ENCODE measurements around the gene KCNJ14. TPM values are rescaled to one million over a fixed set of nuclear protein-coding genes. Genes with fewer than 3 reads are reported as not detected.

The KCNJ14 gene
- polyA plus RNA-seq, 3 donors = 0.09 to 0.56 TPM; not detected in 1

DNA sequence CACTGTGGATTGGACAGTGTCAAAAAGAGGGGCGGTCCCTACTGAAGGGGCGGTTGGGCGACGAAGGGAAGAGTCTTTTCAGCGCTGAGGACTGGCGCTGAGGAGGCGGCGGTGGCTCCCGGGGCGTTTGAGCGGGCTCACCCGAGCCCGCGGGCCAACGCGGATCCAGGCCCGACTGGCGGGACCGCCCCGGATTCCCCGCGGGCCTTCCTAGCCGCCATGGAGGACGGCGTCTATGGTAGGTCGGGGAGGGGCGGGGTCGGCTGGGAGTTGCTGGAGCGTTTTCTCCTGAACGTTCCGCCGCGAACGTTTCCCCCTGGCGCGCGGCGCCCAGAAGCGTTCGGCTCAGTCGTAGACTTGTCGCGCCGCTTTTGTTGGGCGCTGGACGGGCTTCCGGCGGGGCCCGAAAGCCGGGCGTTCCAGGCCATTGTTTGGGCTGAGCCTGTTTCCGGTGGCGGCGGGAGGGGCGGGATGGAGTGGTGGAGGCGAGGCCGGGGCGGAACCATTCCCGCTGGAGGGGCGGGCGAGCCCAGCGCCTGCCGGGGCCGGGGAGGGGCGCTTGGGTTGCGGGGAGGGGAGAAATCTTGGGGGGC is 14.0 kb downstream of the KCNJ14 start, which contains the start of gene CYTH2:
Gene CYTH2, plus strand, starts transcription at position 81 of the 593 bp plus-strand sequence. Its CDS starts 139 bp downstream, at position 220.
- peak within 1 kb of the TSS; percentile 84 for H2AFZ ChIP-seq (ENCODE audit: insufficient read depth, low read depth, low read length, poor library complexity, severe bottlenecking)
- Mint-ChIP-seq H3K4me1 (peaks cover 20% of the 10 kb centered on the region), H3K27ac (peak within 1 kb of the TSS; percentile 56 to 93 (median 85)), H3K36me3 (peaks cover 34 to 44% of the 10 kb centered on the region in 2 donors), H3K27me3 (ENCODE audit: low read depth in 3 of 3) (peaks cover 1 to 3% (median 2%) of the 10 kb centered on the region in 3 donors), H3K9me3 (no peaks in the 10 kb centered on the region), H3K4me3 (peak within 1 kb of the TSS; percentile 78 to 88)
- H3K9me3 ChIP-seq (replicated peaks in 1 of 2; ENCODE audit: control insufficient read depth in 1 of 2, insufficient read depth in 1 of 2, low read length in 2 of 2) = no peaks in the 10 kb centered on the region
- TF ChIP-seq, protein P1, sequence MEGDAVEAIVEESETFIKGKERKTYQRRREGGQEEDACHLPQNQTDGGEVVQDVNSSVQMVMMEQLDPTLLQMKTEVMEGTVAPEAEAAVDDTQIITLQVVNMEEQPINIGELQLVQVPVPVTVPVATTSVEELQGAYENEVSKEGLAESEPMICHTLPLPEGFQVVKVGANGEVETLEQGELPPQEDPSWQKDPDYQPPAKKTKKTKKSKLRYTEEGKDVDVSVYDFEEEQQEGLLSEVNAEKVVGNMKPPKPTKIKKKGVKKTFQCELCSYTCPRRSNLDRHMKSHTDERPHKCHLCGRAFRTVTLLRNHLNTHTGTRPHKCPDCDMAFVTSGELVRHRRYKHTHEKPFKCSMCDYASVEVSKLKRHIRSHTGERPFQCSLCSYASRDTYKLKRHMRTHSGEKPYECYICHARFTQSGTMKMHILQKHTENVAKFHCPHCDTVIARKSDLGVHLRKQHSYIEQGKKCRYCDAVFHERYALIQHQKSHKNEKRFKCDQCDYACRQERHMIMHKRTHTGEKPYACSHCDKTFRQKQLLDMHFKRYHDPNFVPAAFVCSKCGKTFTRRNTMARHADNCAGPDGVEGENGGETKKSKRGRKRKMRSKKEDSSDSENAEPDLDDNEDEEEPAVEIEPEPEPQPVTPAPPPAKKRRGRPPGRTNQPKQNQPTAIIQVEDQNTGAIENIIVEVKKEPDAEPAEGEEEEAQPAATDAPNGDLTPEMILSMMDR (IDR thresholded peaks at IDR 0.05) = no peak
- peak within 1 kb of the TSS; percentile 89 for H3K4me2 ChIP-seq (replicated peaks; ENCODE audit: extremely low read depth, low read length, poor library complexity, severe bottlenecking)
- DNase-seq = peak; percentile 33 to 40 (median 36)
- H3K9ac ChIP-seq (ENCODE audit: insufficient read depth, low read length, poor library complexity, severe bottlenecking) = peak within 1 kb of the TSS; percentile 81
- H4K20me1 ChIP-seq (ENCODE audit: insufficient read depth, low read length) = peaks cover 48% of the 10 kb centered on the region
- peak within 1 kb of the TSS; percentile 49 to 59 for H3K27ac ChIP-seq (ENCODE audit: low read depth in 1 of 2, low read length in 2 of 2)
- H3K27me3 ChIP-seq (ENCODE audit: control insufficient read depth in 2 of 2, insufficient read depth in 2 of 2, low read length in 2 of 2) = no peaks in the 10 kb centered on the region
- WGBS (ENCODE audit: insufficient coverage) = under 1% methylated on average over 54 of the region's 66 CpGs
- H3K4me1 ChIP-seq (ENCODE audit: control insufficient read depth in 1 of 2, insufficient read depth in 2 of 2, low read length in 2 of 2) = peaks cover 12 to 19% of the 10 kb centered on the region in 2 donors
- H3K4me3 ChIP-seq (replicated peaks in 1 of 3; ENCODE audit: low read depth in 2 of 3, low read length in 3 of 3) = peak within 1 kb of the TSS; percentile 73 to 98 (median 80)
- peaks cover 25% of the 10 kb centered on the region for H3K79me2 ChIP-seq (ENCODE audit: insufficient read depth, low read length)
- intact Hi-C loops (cut with micrococcal nuclease) = loop anchor here (1.0 to 2.0 kb wide), 2 partner anchors 23 to 105 kb away; partner anchors contain the start of gene SYNGR4 (in 1 of the 2)
- H3K36me3 ChIP-seq (replicated peaks in 1 of 2; ENCODE audit: control insufficient read depth in 1 of 2, insufficient read depth in 2 of 2, low read length in 2 of 2) = peaks cover 39 to 42% of the 10 kb centered on the region in 2 donors

DNA sequence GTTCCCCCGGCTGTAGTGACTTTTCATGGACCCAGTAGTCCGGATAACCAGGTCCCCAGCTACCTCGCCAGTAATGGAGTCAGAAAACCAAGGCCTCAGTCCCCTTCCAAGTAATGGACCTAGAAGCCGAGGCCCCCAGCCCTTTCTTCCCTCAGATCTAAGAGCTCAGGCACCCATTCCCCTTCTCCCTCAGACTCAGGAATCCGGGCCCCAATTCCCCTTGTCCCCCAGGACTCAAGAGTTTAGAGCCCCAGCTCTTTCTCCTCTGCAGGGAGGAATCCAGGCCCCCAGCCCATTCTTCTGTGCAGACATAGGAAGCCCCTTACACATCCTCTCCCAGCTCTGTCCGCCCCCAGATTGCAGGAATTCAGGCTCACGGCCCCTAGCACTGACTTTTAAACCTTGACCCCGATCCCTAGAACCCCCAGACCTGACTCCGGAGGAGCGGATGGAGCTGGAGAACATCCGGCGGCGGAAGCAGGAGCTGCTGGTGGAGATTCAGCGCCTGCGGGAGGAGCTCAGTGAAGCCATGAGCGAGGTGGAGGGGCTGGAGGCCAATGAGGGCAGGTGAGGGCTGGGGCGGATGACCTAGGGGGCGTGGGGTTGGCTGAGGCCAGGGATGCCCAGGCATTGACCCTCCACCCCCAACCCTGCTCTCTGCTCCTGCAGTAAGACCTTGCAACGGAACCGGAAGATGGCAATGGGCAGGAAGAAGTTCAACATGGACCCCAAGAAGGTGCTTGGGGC is 14.7 kb downstream of the KCNJ14 start:
- intact Hi-C loops (cut with micrococcal nuclease) = loop anchor here (1.0 to 2.0 kb wide), 2 partner anchors 23 to 106 kb away; partner anchors contain the start of gene SYNGR4 (in 1 of the 2)
- Mint-ChIP-seq H3K4me3 (peak overlapping the region; percentile 78), H3K27me3 (ENCODE audit: low read depth in 3 of 3) (peaks cover 1 to 3% (median 2%) of the 10 kb centered on the region in 3 donors), H3K9me3 (no peaks in the 10 kb centered on the region), H3K4me1 (peaks cover 20% of the 10 kb centered on the region), H3K36me3 (peaks cover 39 to 51% of the 10 kb centered on the region in 2 donors), H3K27ac (peak overlapping the region in 4 of 7 donors; percentile 26 to 79 (median 66))
- H3K36me3 ChIP-seq (replicated peaks in 1 of 2; ENCODE audit: control insufficient read depth in 1 of 2, insufficient read depth in 2 of 2, low read length in 2 of 2) = peaks cover 46 to 49% of the 10 kb centered on the region in 2 donors
- peaks cover 12 to 19% of the 10 kb centered on the region in 2 donors for H3K4me1 ChIP-seq (ENCODE audit: control insufficient read depth in 1 of 2, insufficient read depth in 2 of 2, low read length in 2 of 2)
- H2AFZ ChIP-seq (ENCODE audit: insufficient read depth, low read depth, low read length, poor library complexity, severe bottlenecking) = peak overlapping the region; percentile 84
- H4K20me1 ChIP-seq (ENCODE audit: insufficient read depth, low read length) = peaks cover 51% of the 10 kb centered on the region
- H3K9me3 ChIP-seq (replicated peaks in 1 of 2; ENCODE audit: control insufficient read depth in 1 of 2, insufficient read depth in 1 of 2, low read length in 2 of 2) = no peaks in the 10 kb centered on the region
- peak overlapping the region; percentile 89 for H3K4me2 ChIP-seq (replicated peaks; ENCODE audit: extremely low read depth, low read length, poor library complexity, severe bottlenecking)
- H3K27me3 ChIP-seq (ENCODE audit: control insufficient read depth in 2 of 2, insufficient read depth in 2 of 2, low read length in 2 of 2) = no peaks in the 10 kb centered on the region
- 63% methylated on average over 13 of the region's 20 CpGs for WGBS (ENCODE audit: insufficient coverage)
- H3K9ac ChIP-seq (ENCODE audit: insufficient read depth, low read length, poor library complexity, severe bottlenecking) = peak overlapping the region; percentile 81
- H3K27ac ChIP-seq (ENCODE audit: low read depth in 1 of 2, low read length in 2 of 2) = peak overlapping the region in 1 of 2 donors; percentile 13
- peak overlapping the region; percentile 73 to 98 (median 80) for H3K4me3 ChIP-seq (replicated peaks in 1 of 3; ENCODE audit: low read depth in 2 of 3, low read length in 3 of 3)
- DNase-seq = no peak
- TF ChIP-seq, protein P1 (IDR thresholded peaks at IDR 0.05) = no peak
- peaks cover 25% of the 10 kb centered on the region for H3K79me2 ChIP-seq (ENCODE audit: insufficient read depth, low read length)
